IMR-90 (cell line): ENCODE data around the gene CNKSR3. TPM values are rescaled to one million over a fixed set of nuclear protein-coding genes. Genes with fewer than 3 reads are reported as not detected.
A peak's percentile ranks its signal among the peaks of the same experiment; 100 is the strongest.

Source experiments
- ATAC-seq: fragments of 200-7000 bp; cut with Tn5 transposase; 2 replicates; pipeline ENCODE4 v1.9.1; 2020; ENCODE audit warnings: low read depth, mild to moderate bottlenecking, moderate library complexity
- BruUV-seq: library from RNA; stranded (reverse); fragments of 400-500 nt; replicated peaks from 2 replicates; lab custom pipeline; 2021; lab: Mats Ljungman, UMichigan
- CTCF ChIA-PET: fragments of 300-600 bp; formaldehyde crosslinking; extraction: SDS; loops from one replicate; lab custom pipeline; 2021; ENCODE audit warnings: antibody characterized with exemption; lab: Yijun Ruan, JAX
- POLR2A ChIA-PET: fragments of 300-600 bp; sonication (Branson Sonifier 250); formaldehyde crosslinking; loops from one replicate; lab custom pipeline; 2022; ENCODE audit warnings: antibody characterized with exemption; ENCODE audit not compliant: unreplicated experiment; lab: Charles Lee
- DNase-seq: peaks from one replicate; pipeline ENCODE4 v3.0.0; 2013
- H2AFZ ChIP-seq: replicated peaks from 2 replicates; pipeline ENCODE3; 2013; ENCODE audit warnings: low read length, mild to moderate bottlenecking; ENCODE audit not compliant: poor library complexity
- H2AK5ac ChIP-seq: 2 replicates; pipeline ENCODE4 v1.6.1; 2013; ENCODE audit warnings: low read depth, low read length, inconsistent platforms
- H2AK9ac ChIP-seq: replicated peaks from 2 replicates; pipeline ENCODE3; 2013; ENCODE audit warnings: mild to moderate bottlenecking, low read depth, low read length, moderate library complexity; ENCODE audit not compliant: poor library complexity
- H2BK120ac ChIP-seq: 2 replicates; pipeline ENCODE4 v1.6.1; 2013; ENCODE audit warnings: low read depth, low read length, inconsistent platforms
- H2BK15ac ChIP-seq: 3 replicates; pipeline ENCODE4 v1.6.1; 2013; ENCODE audit warnings: low read depth, low read length, inconsistent platforms
- H2BK20ac ChIP-seq: 2 replicates; pipeline ENCODE4 v1.6.1; 2013; ENCODE audit warnings: low read depth, mild to moderate bottlenecking, inconsistent platforms, low read length, moderate library complexity
- H2BK5ac ChIP-seq: 2 replicates; pipeline ENCODE4 v1.6.1; 2013; ENCODE audit warnings: mild to moderate bottlenecking, low read depth, low read length, inconsistent platforms; ENCODE audit not compliant: poor library complexity, severe bottlenecking
- H3K14ac ChIP-seq: replicated peaks from 2 replicates; pipeline ENCODE4 v1.6.1; 2013; ENCODE audit warnings: low read depth, low read length, inconsistent platforms
- H3K18ac ChIP-seq: 2 replicates; pipeline ENCODE4 v1.6.1; 2013; ENCODE audit warnings: low read depth, low read length, control low read depth
- H3K23ac ChIP-seq: 2 replicates; pipeline ENCODE4 v1.6.1; 2013; ENCODE audit warnings: low read depth, low read length, inconsistent platforms
- H3K27ac ChIP-seq: 2 replicates; pipeline ENCODE4 v1.5.1; 2013; ENCODE audit warnings: mild to moderate bottlenecking, control low read depth, low read length; ENCODE audit not compliant: insufficient read depth
- H3K27me3 ChIP-seq: 2 replicates; pipeline ENCODE4 v1.6.1; 2013; ENCODE audit warnings: low read length; ENCODE audit not compliant: control insufficient read depth, insufficient read depth
- H3K36me3 ChIP-seq: 2 replicates; pipeline ENCODE4 v1.6.1; 2013; ENCODE audit warnings: low read length, mixed read lengths; ENCODE audit not compliant: control insufficient read depth, insufficient read depth
- H3K4ac ChIP-seq: 2 replicates; pipeline ENCODE4 v1.6.1; 2013; ENCODE audit warnings: low read depth, low read length, inconsistent platforms
- H3K4me1 ChIP-seq: 2 replicates; pipeline ENCODE4 v1.6.1; 2013; ENCODE audit warnings: low read length, mixed read lengths; ENCODE audit not compliant: control insufficient read depth, insufficient read depth
- H3K4me2 ChIP-seq: 2 replicates; pipeline ENCODE4 v1.6.1; 2013; ENCODE audit warnings: low read depth, mild to moderate bottlenecking, control low read depth, low read length, moderate library complexity
- H3K4me3 ChIP-seq: 2 replicates; pipeline ENCODE4 v1.5.1; 2013; ENCODE audit warnings: low read depth, mild to moderate bottlenecking, control low read depth, low read length, moderate library complexity; ENCODE audit not compliant: insufficient read depth
- H3K56ac ChIP-seq: 2 replicates; pipeline ENCODE4 v1.6.1; 2013; ENCODE audit warnings: low read length, inconsistent platforms; ENCODE audit not compliant: insufficient read depth; ENCODE audit errors: extremely low read depth
- H3K79me1 ChIP-seq, 2 experiments: 2 replicates each; pipeline ENCODE4 v1.6.1; 2013; ENCODE audit warnings: low read length in 2 of 2, inconsistent platforms in 1 of 2, low read depth in 1 of 2
- H3K9ac ChIP-seq: 2 replicates; pipeline ENCODE4 v1.6.1; 2013; ENCODE audit warnings: low read depth, low read length, control low read depth
- H3K9me1 ChIP-seq: 2 replicates; pipeline ENCODE4 v1.6.1; 2013; ENCODE audit warnings: low read length, inconsistent platforms; ENCODE audit not compliant: insufficient read depth
- H3K9me3 ChIP-seq: 2 replicates; pipeline ENCODE4 v1.6.1; 2013; ENCODE audit warnings: low read length; ENCODE audit not compliant: control insufficient read depth, insufficient read depth
- H4K20me1 ChIP-seq: 2 replicates; pipeline ENCODE4 v1.6.1; 2013; ENCODE audit warnings: low read length, inconsistent platforms; ENCODE audit not compliant: insufficient read depth
- H4K5ac ChIP-seq: 2 replicates; pipeline ENCODE4 v1.6.1; 2013; ENCODE audit warnings: mild to moderate bottlenecking, low read depth, low read length, control low read depth
- H4K8ac ChIP-seq, 2 experiments: 2 replicates each; pipeline ENCODE4 v1.6.1; 2013; ENCODE audit warnings: low read depth in 2 of 2, low read length in 2 of 2, control low read depth in 1 of 2, inconsistent platforms in 1 of 2
- H4K91ac ChIP-seq: 2 replicates; pipeline ENCODE4 v1.6.1; 2013; ENCODE audit warnings: low read depth, low read length, inconsistent platforms; ENCODE audit not compliant: insufficient read depth
- BHLHE40 ChIP-seq: fragments of 150-350 bp; IDR thresholded peaks from 2 replicates; pipeline ENCODE4 v1.6.1; 2016; ENCODE audit warnings: mild to moderate bottlenecking, low read depth, low read length
- CEBPB ChIP-seq: IDR thresholded peaks from 2 replicates; pipeline ENCODE4 v1.6.1; 2012; ENCODE audit warnings: low read depth, low read length, improper control_type of control experiment
- CTCF ChIP-seq: conservative IDR thresholded peaks from 2 replicates; pipeline ENCODE4 v1.5.1; 2012; ENCODE audit warnings: mild to moderate bottlenecking, low read depth, low read length, improper control_type of control experiment
- ELK1 ChIP-seq: fragments of 150-350 bp; IDR thresholded peaks from 2 replicates; pipeline ENCODE4 v1.6.1; 2016; ENCODE audit warnings: low read depth, mild to moderate bottlenecking, low read length, moderate library complexity, borderline replicate concordance
- FOS ChIP-seq: fragments of 150-350 bp; IDR thresholded peaks from 2 replicates; pipeline ENCODE4 v1.6.1; 2016; ENCODE audit warnings: low read depth, low read length
- MAFK ChIP-seq: IDR thresholded peaks from 2 replicates; pipeline ENCODE4 v1.6.1; 2012; ENCODE audit warnings: low read depth, low read length, improper control_type of control experiment
- MXI1 ChIP-seq: IDR thresholded peaks from 2 replicates; pipeline ENCODE4 v1.6.1; 2012; ENCODE audit warnings: low read depth, mild to moderate bottlenecking, low read length, moderate library complexity, borderline replicate concordance
- NFE2L2 ChIP-seq: fragments of 150-350 bp; IDR thresholded peaks from 2 replicates; pipeline ENCODE4 v1.6.1; 2016; ENCODE audit warnings: low read depth, mild to moderate bottlenecking, low read length
- POLR2A ChIP-seq: IDR thresholded peaks from 2 replicates; pipeline ENCODE4 v1.6.1; 2012; ENCODE audit warnings: mild to moderate bottlenecking, low read depth, low read length
- RAD21 ChIP-seq: IDR thresholded peaks from 2 replicates; pipeline ENCODE4 v1.6.1; 2012; ENCODE audit warnings: low read length, improper control_type of control experiment
- RCOR1 ChIP-seq: IDR thresholded peaks from 2 replicates; pipeline ENCODE4 v1.6.1; 2012; ENCODE audit warnings: mild to moderate bottlenecking, low read length, improper control_type of control experiment; ENCODE audit not compliant: insufficient replicate concordance
- RFX5 ChIP-seq: IDR thresholded peaks from 2 replicates; pipeline ENCODE4 v1.8.0; 2012; ENCODE audit warnings: low read depth, mild to moderate bottlenecking, low read length, moderate library complexity
- SMC3 ChIP-seq: fragments of 150-350 bp; IDR thresholded peaks from 2 replicates; pipeline ENCODE4 v1.6.1; 2016; ENCODE audit warnings: low read depth, mild to moderate bottlenecking, antibody characterized with exemption, low read length, moderate library complexity
- USF2 ChIP-seq: fragments of 150-350 bp; IDR thresholded peaks from 2 replicates; pipeline ENCODE4 v1.6.1; 2017; ENCODE audit warnings: mild to moderate bottlenecking, antibody characterized with exemption, low read length, low read depth
- WGBS, 2 experiments: methylation state at CpG; one replicate each; pipeline versions ENCODE4 v1.1.5 to v1.1.7; 2013; ENCODE audit warnings: missing lambda C conversion rate in 2 of 2; ENCODE audit not compliant: insufficient read length in 1 of 2; ENCODE audit errors: extremely low coverage in 2 of 2; 5-methylcytosine and 5-hydroxymethylcytosine counted together
- dilution Hi-C: fragments of 300-500 bp; cut with HindIII; formaldehyde crosslinking; loops from one replicate; pipeline ENCODE4 v1.14.3; 2018; ENCODE audit warnings: low sequenced_read_pairs; ENCODE audit not compliant: unreplicated experiment
- in situ Hi-C: fragments of 300-500 bp; cut with MboI; formaldehyde crosslinking; loops from 3 replicates; pipeline ENCODE4 v1.14.3; 2019; ENCODE audit warnings: low sequenced_read_pairs, inconsistent platforms, mixed read lengths
- intact Hi-C: fragments of 100-400 bp; cut with micrococcal nuclease; formaldehyde crosslinking; loops from 2 replicates; pipeline ENCODE4 v1.10.0; 2022
- polyA plus RNA-seq, 3 experiments: library from polyadenylated mRNA; depleted of rRNA; stranded (reverse); fragments of >200 nt; gene quantifications; 2 replicates each; pipeline ENCODE4 v1.2.3, GENCODE V29; 2012; ENCODE audit warnings: low replicate concordance in 1 of 3
- total RNA-seq: library from RNA; depleted of rRNA; stranded (reverse); fragments of >200 nt; gene quantifications from 2 replicates; pipeline ENCODE4 v1.2.3, GENCODE V29; 2012

CNKSR3 gene
- total and polyA plus RNA-seq, 2 of the 4 experiments (the other 2 are of a cell fraction): 6.7 to 15.8 TPM

- Histone ChIP-seq H3K18ac (no peak overlapping the region), H2BK15ac (no peak overlapping the region), H3K9me1 (no peaks in the 10 kb centered on the region), H3K27me3 (no peaks in the 10 kb centered on the region), H2BK120ac (no peak overlapping the region), H3K4ac (no peak overlapping the region), H3K9ac (no peak overlapping the region), H2AK9ac (no peak overlapping the region), H3K4me1 (peaks cover 2% of the 10 kb centered on the region; the same call in 1 of the 2 replicates), H3K56ac (no peak overlapping the region), H2AFZ (no peak overlapping the region), H4K20me1 (no peaks in the 10 kb centered on the region), H3K36me3 (no peaks in the 10 kb centered on the region), H4K5ac (no peak overlapping the region), H4K8ac (peak overlapping the region in 1 of 2 experiments; percentile 29; a peak in 1 of 4 replicates), H3K27ac (no peak overlapping the region), H2BK5ac (no peak overlapping the region), H3K9me3 (no peaks in the 10 kb centered on the region), H2BK20ac (no peak overlapping the region; the same call in 1 of the 2 replicates), H2AK5ac (no peak overlapping the region), H3K14ac (0 out of 2 replicates have a peak overlapping the region, but pooled peaks have one; percentile 55), H3K23ac (no peak overlapping the region), H3K4me3 (no peak overlapping the region), H4K91ac (no peak overlapping the region), H3K79me1 (no peaks in the 10 kb centered on the region), H3K4me2 (peak overlapping the region; percentile 30; the same call in 1 of the 2 replicates)
- DNase-seq: peak; percentile 58
- peak; percentile 89 for ATAC-seq
- ChIA-PET CTCF (interaction anchor here (0.5 to 1.6 kb wide), 13 partner anchors 14 to 218 kb away, joined by 3 to 7 read pairs (median 4); partner anchors contain the start of gene IPCEF1), POLR2A (no interaction called here)
- in situ Hi-C loops (no loop called here), dilution Hi-C loops (loop anchor here (25.0 kb wide), 1 partner anchor 208 kb away; no protein-coding TSS in a partner anchor), intact Hi-C loops (loop anchor here (1.0 kb wide), 1 partner anchor 216 kb away; no protein-coding TSS in a partner anchor)
- TF ChIP-seq SMC3 (peak; percentile 61), RAD21 (peak; percentile 67), RFX5 (no peak), NFE2L2 (no peak), MXI1 (no peak), RCOR1 (no peak), POLR2A (no peak), CEBPB (no peak), CTCF (peak; percentile 56), FOS (no peak), ELK1 (no peak), MAFK (no peak), USF2 (no peak), BHLHE40 (no peak)
- BruUV-seq: no TSS peak
- WGBS, 2 experiments: no CpG with 5 or more reads among the region's 4 CpGs
These were observed 139.9 kb downstream of the CNKSR3 start for GRCh38 chr6:154370545-154370944.
